HL-60/S4 treated with retinoic acid at 250 ng/mL for 4 days and 3 days (cell line): ENCODE results near the gene RIT2.

ENCODE experiments used
- in situ Hi-C: fragments of 300-500 bp; cut with MboI; formaldehyde crosslinking; loops from 2 replicates; pipeline ENCODE4 v1.7.0; 2022; ENCODE audit warnings: low sequenced_read_pairs

The RIT2 gene

DNA sequence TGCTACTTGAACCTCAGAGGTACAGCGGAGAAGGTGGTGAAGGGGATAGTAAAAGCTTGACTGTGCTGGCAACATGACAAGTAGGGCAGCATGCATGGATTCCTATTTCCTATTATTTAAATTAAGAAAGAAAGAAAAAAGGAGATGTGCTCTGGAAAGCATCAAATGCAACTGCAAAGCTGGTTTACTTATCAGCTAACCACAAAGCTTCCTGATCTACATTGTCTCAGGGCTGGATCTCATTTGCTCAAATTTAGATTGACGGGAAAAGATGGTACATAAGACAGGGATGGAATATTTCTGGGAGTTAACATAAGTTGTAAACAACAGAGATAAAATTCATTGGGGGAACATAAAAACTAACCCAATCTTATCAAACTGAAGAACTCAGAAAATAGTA, 178.0 kb downstream of the RIT2 start:
- in situ Hi-C loops: no loop called here

GRCh38 chr18:42936289-42936688, 179.2 kb downstream of the RIT2 start:
- in situ Hi-C loops: no loop called here

- in situ Hi-C loops: no loop called here
Measured at GRCh38 chr18:42931491-42931890, 184.0 kb downstream of the RIT2 start.

- in situ Hi-C loops: no loop called here
Measured at GRCh38 chr18:42929857-42930256, 185.6 kb downstream of the RIT2 start.

GRCh38 chr18:42929181-42929580, 186.3 kb downstream of the RIT2 start:
- in situ Hi-C loops: no loop called here

DNA sequence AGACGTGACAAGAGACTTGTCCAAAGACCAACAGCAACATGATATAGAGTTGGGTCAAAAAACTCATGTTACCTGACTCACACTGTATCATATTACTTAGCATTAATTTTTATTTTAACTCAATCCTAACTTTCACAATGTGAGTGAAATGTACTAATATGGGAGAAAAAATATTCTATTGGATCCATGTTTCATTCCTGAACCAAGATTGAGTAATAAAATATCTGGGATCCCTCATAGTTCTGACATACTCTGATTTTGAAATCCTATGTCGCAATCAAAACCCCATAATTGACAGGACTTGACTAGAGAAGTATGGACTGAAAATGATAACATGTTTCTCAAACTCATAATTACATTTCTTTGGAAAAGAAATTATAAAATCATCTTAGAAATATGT, 190.4 kb downstream of the RIT2 start:
- in situ Hi-C loops: no loop called here

DNA sequence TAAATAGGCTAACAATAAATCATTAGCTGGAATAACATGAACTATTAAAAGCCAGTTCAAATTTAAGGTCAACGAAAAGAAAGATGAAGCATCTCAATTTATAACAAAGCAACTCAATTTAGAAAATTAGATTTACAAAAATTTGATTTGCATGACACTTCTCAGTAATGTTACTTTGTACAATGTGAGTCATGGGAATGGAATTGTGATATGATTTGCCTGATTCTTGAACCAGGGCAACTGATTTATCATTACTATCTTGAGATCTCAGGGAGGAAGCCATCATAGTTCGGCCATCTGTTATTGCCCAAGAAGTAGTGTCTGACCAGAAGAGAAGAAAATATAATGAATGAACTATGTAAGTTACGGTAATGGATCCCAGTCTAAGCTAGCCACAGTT, 193.1 kb downstream of the RIT2 start:
- in situ Hi-C loops: no loop called here

GRCh38 chr18:42921226-42921737, 194.2 kb downstream of the RIT2 start:
- in situ Hi-C loops: no loop called here

DNA sequence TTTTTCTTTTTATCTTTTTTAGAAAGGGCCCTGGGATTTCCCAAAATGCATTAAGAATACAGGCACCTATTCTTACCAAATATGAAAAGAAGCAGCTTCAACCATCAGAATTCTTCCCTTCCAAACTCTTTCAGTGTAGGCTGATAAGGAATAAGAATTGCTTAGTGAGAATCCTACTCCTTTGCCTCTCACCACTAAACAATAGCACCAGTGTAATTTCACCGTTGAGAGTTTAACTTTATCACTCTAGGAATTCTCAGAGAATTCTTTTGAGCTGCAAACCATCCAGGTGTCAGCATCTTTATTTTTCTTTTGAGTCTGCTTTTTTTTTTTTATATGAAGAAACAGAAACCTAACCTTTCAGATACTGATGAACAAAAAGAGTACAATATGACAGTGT, 194.9 kb downstream of the RIT2 start:
- in situ Hi-C loops: no loop called here

- in situ Hi-C loops: no loop called here
Measured at GRCh38 chr18:42915299-42915698, 200.2 kb downstream of the RIT2 start.

DNA sequence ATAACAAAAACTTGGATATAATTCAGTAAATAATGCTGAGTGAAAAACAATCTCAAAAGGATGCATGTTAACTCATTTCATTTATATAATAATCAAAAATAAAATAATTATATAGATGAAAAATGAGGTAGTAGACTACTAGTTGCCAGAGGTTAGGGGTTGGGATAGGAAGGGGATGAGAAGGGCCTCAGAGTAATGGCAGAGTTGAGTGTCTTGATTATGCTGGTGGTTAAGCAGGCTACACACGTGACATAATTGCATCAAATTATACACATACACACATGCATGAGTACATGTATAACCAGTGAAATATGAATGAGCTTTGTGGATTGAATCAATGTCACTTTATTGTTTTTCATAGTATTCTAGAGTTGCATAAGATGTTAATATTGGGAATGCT, 201.0 kb downstream of the RIT2 start:
- in situ Hi-C loops: no loop called here

DNA sequence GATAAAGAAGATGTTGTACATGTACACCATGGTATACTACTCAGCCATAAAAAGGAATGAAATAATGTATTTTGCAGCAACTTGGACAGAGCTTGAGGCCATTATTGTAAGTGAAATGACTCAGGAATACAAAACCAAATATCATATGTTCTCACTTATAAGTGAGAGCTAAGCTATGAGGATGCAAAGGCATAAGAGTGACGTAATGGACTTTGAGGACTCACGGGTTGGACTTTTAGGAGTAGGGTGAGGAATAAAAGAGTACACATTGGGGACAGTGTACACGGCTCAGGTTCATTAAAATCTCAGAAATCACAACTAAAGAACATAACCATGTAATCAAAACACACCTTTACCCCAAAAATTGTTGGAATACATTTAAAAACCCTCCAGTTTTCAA, 206.4 kb downstream of the RIT2 start:
- in situ Hi-C loops: no loop called here

DNA sequence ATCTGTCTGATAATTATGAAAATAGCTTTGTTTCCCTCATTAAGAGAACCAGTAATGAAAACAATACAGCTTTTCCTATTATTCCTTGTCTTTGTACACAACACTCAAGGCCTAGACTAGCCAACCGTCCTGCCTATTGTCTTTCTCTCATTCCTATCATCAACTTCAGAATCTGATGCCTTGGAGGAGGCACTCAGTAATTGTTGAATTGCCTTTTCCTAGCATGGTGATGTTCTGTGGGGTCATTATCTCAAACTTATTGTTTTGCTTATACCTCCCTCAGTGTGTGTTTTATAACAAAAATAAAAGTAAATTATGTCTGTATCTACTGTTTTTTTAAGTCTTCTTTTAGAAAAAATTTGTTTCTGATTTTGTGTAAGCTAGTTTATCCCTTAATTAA, 208.7 kb downstream of the RIT2 start:
- in situ Hi-C loops: no loop called here

- in situ Hi-C loops: no loop called here
Measured at GRCh38 chr18:42901161-42901560, 214.3 kb downstream of the RIT2 start.

DNA sequence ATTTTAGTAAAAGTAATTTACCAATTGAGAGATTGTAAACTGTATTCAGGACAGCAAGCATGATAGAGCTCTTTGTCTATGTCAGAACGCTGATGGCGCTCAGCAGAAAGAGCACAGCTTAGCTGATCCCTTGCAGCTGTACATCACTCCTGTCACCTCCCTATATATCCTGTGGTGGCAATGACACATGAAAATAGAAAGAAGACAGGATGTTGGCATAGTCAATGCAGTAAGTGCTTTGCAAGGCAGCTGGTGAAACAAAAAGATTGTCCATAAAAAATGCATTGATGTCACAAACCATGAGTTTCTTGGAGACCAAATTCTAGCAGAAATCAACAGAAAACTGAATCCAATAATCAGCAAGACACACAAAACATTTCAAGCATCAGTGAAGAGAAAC, 221.5 kb downstream of the RIT2 start:
- in situ Hi-C loops: no loop called here

- in situ Hi-C loops: no loop called here
Measured at GRCh38 chr18:42892181-42892580, 223.3 kb downstream of the RIT2 start.

- in situ Hi-C loops: no loop called here
Measured at GRCh38 chr18:42891705-42892104, 223.8 kb downstream of the RIT2 start.

DNA sequence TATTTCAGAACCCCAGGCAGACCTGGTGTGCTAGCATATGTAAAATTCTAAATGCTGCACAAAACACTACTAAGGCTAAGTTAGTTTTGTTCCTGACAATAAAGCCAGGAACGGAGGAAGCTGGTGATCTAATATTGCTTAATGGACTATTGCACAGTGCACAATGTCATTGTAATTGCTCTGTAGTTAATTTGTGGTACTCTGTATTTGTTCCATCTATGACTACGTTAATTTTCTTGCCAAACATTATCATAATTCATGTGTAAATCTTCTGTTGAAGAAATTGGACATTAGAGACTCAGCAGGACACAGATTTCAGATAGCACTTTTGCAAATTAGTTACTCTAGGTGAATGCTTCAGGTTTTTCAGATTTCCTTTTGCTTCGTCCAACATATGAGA, 232.3 kb downstream of the RIT2 start:
- in situ Hi-C loops: no loop called here

DNA sequence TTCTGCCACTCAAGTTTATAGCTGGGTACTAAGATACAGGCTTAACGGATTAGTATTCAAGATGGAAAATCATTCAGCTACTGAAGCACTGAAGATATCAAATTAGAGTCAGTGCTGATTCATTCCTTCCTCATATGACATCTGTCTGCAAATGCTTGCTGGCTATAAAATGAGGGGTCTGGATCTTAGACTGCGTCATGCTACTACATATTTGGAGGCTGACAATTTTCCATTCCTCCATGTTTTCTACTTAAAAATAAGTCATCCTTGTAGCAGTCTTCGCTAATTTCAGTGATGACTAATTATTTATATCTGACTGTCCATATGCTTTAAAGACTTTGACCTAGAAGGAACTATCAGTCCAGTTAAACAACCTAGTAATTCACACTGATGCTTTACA, 233.4 kb downstream of the RIT2 start:
- in situ Hi-C loops: no loop called here

- in situ Hi-C loops: no loop called here
Measured at GRCh38 chr18:42872838-42873237, 242.6 kb downstream of the RIT2 start.

DNA sequence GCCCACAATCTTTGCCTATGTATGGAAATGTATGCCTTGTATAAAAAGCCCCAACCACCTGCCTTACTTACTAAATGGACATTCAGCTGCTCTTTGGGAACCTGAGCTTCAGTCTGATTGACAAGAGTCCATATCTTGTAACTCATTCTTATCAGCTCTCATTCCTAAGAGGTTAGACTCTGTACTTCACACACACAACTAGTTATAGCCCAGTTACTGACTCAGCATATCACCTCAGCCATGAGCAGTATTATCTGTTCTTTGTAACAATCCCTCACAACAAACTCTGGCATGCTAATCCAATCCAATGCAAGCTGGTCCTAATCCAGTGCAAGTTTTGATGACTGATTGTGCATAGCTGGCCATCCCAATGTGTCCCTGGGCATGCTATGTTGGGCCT, 250.6 kb downstream of the RIT2 start:
- in situ Hi-C loops: no loop called here

DNA sequence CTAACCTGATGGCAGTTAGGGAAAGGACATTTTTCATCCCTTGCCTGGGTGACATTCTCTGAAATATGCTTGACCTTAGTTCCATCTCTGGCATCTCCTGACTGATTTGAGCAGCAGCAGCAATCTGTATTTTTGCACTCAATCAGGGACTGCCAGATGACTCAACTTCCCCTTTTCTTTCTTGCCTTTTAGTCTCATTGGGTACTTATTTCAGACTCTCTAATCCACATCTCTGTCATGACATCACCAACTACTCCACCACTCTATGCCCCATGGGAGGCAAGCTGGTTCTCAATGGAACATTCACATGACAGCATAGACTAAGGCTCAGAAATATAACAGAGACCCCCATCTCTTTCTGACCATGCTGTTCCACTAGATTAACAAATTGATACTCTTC, 254.2 kb downstream of the RIT2 start:
- in situ Hi-C loops: no loop called here

- in situ Hi-C loops: no loop called here
Measured at GRCh38 chr18:42860548-42860947, 254.9 kb downstream of the RIT2 start.

DNA sequence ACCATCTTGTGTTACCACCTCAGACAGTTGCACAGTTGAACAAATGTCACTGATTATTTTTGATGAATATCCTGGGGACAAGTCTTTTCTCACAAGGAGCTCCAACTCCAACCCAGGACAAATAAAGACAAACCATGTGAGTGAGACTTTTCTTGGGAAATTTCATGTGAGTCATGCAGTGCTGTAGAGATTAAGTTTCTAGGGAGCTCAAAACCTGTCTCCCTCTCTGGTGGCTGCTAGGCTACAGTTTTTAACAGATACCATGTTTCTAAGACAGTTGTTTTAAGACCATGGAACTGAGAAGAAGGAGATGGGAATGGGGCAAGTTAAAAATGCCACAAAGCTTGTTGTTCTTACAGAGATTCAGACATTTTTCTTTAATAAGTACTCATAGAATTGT, 255.5 kb downstream of the RIT2 start:
- in situ Hi-C loops: no loop called here
